GOT3 (cell line): ENCODE results near the gene PSMD8.
"Not testable (repeated sequence)": the region's sequence is repeated elsewhere in the genome, so short reads cannot be mapped to it uniquely, and the experiment has no call there.

Source experiments
- DNase-seq: peaks from one replicate; lab custom pipeline; 2025; ENCODE audit warnings: mixed read lengths; lab: John Stamatoyannopoulos, UW

The PSMD8 gene

DNA sequence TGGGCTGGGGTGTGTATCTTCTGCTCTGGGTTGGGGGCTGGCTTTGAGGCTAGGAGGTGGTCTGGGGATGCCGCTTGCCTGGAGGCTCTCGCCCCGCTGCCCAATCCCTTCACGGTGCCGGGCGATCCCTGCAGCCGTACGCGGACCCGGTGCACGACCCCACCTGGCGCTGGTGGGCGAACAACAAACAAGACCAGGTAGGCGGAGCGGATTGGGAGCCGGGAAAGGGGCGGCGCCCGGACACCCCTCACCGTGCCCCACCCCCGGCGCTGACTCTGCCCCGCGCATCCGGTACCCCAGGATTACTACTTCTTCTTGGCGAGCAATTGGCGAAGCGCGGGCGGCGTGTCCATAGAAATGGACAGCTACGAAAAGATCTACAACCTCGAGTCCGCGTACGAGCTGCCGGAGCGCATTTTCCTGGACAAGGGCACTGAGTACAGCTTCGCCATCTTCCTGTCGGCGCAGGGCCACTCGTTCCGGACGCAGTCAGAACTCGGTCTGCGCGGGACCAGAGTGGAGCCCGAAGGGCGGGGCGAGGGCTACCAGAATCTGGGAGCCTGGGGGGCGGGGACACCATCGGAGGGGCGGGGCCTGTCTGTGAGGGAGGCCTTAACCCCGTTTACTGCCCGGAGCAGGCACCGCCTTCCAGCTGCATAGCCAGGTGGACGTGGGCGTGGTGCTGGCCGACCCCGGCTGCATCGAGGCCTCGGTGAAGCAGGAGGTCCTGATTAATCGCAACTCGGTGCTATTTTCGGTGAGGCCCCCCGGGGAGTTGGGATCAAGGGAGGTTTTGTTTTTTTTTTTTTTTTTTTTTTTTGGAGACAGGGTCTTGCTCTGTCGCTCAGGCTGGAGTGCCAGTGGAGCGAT, 12.1 kb upstream of the PSMD8 start:
- DNase-seq, result no peak

DNA sequence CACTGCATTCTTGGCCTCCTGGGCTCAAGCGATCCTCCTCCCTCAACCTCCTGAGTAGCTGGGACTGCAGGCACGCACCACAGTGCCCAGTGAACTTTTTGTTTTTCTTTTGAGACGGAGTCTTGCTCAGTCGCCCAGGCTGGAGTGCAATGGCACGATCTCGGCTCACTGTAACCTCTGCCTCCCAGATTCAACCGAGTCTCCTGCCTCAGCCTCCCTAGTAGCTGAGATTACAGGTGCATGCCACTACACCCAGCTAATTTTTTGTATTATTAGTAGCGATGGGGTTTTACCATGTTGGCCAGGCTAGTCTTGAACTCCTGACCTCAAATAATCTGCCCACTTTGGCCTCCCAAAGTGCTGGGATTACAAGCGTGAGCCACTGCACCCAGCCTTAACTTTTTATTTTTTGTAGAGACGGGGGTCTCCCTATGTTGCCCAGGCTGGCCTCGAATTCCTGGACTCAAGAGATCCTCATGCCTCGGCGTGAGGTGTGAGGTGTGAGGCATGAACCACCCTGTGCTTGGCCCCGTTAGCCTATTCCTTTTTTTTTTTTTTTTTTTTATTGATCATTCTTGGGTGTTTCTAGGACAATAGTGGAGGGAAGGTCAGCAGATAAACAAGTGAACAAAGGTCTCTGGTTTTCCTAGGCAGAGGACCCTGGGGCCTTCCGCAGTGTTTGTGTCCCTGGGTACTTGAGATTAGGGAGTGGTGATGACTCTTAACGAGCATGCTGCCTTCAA, 11.3 kb upstream of the PSMD8 start:
- not testable (repeated sequence) for DNase-seq

DNA sequence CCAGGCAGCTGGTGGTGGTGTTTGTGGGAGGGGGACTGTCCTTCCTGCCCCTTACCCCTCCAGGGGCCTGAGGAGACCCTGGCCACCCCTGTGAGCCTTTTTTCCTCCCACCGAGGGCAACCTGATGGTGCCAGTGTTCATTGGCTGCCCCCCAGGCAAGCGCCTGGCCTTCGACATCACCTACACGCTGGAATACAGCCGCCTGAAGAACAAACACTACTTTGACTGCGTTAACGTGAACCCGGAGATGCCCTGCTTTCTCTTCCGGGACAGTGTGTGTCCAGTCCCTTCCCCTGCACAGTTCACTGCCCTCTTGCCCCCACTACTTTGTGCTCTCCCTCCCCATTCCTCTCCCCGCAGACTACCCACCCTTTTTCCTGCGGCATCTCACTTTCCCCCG, 7.3 kb upstream of the PSMD8 start:
- no peak for DNase-seq

DNA sequence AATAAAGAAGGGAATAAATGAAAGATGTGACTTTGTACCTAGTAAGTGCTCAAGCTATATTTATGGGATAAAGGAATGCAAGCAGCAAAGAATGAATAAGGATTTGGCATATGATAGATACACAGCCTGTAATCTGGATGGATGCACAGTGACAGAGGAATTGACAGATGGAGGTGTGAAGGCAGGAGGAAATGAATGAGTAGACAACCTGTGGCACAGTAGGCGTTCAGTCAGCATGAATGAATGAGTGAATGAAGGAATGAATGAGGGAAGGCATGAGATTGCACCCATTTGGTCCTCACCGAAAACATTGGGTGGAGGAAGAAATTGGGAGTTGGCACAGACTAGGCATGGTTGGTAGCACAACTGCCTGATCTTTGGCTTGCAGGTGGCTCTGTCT, 4.8 kb upstream of the PSMD8 start:
- DNase-seq, result no peak

DNA sequence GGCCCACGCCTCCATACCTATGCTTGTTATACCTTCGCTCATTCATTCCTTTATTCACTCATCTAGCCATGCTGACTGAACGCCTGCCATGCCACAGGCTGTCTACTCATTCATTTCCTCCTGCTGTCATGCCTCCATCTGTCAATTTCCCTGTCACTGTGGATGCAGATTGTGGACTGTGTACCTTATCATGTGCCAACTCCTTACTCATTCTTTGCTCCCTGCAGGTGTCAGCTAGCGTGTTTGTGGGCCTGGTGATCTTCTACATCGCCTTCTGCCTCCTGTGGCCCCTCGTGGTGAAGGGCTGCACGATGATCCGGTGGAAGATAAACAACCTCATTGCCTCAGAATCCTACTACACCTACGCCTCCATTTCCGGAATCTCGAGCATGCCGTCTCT, 4.1 kb upstream of the PSMD8 start:
- no peak for DNase-seq

DNA sequence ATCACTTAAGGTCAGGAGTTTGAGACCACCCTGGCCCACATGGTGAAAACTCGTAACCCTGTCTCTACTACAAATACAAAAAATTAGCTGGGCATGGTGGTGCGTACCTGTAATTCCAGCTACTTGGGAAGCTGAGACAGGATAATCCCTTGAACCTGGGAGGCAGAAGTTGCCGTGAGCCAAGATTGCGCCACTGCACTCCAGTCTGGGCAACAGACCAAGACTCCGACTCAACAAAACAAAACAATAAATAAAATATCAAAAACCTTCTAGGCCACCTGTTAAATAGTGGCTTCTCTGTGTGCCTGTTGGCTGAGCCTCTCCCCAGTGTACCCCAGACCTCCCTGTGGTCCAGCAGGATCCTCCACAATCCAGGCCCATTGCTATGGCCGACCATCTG, 3.3 kb upstream of the PSMD8 start:
- DNase-seq, result no peak

DNA sequence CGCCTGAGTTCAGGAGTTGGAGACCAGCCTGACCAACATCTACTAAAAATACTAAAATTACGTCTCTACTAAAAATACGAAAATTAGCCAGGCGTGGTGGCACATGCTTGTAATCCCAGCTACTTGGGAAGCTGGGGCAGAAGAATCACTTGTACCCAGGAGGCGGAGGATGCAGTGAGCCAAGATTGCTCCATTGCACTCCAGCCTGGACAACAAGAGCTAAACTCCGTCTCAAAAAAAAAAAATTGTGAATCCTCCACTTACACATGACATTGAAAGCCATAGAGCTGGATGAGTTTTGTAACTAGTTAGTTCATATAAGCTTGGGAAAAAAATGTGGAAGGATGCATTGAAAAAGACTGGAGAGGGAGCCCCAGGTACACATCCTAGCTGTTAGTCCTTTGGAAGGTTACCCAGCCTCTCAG, 452 bp upstream of the PSMD8 start:
- DNase-seq, result no peak

DNA sequence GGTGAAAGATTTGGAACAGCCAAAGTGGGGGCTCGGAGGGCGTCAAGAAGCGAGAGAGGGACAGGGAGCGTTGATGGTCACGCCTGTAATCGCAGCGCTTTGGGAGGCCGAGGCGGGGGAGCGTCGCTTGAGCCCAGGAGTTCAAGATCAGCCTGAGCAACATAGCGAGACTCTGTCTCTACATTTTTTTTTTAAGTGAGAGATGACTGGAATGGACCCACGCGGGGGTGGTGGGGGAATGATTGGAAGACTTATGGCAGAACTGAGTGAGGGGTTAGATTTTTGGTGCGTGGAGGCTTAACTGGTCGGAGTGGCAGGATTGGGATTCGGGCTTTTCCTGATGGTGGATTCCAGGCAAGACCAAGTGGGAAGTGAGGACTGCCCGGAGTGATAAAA, 725 bp downstream of the PSMD8 start:
- no peak for DNase-seq

DNA sequence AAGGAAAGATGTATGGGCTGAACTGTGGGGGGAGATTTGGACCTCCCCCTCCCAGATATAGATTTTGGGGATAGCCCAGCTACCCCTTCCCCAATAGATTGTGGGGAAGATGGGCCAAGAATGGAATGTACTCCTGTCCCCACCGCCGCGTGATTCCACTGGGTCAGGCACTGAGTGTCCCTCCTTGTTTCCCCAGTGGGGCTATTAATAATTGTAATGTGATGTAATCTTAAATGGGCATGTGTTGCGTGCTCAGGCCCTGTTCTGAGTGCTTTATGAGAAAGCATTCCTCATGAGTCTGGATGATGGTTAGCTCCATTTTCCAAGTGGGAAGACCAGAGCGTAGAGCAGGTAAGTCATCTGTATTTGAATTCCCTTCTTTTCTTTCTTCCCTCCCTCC, 1.4 kb downstream of the PSMD8 start:
- no peak for DNase-seq

DNA sequence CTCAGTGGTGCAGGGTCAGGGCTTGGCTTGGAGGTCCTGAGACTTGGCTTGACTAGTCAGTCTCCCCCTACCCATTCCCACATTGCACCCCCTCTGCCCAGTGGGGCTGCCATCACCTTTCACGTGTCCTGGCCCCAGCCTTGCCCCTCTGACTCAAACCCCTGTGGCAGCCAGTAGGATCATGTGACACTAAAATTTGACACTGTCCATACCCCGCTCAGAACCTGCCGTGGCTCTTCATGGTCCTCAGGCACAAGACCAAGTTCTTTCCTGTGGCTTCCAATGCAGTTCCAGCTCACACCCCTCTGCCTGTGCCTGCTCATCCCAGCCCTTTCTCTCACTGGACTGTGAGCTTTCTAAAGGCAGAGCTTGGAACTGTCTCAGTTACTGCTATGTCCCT, 2.2 kb downstream of the PSMD8 start:
- DNase-seq, result no peak

DNA sequence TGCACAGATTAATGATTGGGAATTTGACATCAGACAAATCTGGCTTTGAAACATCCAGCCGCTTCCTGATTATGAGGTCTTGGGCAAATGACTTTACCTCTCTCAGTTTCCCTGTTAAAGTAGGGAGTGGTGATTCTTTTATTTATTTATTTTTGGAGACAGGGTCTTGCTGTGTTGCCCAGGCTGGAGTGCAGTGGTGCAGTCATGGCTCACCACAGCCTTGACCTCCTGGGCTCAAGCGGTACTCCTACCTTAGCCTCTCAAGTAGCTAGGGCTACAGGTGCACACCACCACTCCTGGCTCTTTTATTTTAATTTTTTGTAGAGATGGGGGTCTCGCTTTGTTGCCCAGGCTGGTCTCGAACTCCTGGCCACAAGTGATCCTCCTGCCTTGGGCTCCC, 2.7 kb downstream of the PSMD8 start:
- DNase-seq, result no peak

DNA sequence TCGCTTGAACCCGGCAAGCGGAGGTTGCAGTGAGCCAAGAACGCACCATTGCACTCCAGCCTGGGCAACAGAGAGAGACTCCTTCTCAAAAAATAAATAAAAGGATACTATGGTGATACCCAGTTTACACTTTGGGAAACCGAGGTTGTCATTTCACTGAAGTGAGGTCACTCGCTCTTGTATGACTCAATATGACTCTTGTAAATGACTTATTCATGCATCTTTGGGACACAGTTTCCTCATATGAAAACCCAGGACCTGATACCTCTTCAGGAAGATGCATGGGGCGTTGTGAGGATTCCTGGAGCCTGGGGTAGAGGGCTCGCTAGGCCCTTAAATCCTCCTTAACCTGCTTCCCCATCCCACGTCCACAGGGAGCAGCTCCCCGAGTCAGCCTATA, 4.5 kb downstream of the PSMD8 start:
- DNase-seq, result no peak

DNA sequence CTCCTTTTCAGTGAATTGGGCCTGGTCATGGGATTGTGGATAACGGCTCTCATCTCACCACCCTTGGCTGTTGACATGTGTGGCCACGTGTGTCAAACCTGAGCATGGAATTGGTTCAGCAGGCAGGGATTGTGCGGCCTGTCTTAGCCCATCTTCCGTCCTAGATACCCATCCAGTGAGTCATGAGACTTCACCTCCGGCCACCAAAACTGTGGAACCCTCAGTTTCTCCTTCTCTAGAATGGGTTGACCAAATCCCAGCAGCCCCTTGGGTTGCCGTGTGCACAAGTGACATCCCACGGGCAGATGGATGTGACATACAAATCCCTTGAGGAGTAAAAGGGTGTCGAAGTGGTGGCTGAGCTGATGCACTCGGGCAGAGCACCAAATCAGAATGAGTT, 6.8 kb downstream of the PSMD8 start:
- DNase-seq, result no peak

DNA sequence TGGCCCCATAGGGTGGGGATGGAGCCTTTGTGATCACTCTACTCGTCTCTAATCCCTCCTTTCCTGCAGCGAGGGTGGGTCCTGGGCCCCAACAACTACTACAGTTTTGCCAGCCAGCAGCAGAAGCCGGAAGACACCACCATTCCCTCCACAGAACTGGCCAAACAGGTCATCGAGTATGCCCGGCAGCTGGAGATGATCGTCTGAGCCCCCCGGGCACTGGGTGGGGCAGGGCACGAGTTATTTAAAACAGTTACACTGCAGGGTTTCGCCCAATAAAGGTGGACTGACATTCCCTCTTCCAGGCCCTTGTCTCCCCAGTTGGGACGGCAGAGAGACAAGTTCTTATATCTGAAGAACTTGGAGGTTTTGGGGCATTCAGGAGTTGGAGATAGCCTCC, 8.8 kb downstream of the PSMD8 start:
- DNase-seq, result no peak

DNA sequence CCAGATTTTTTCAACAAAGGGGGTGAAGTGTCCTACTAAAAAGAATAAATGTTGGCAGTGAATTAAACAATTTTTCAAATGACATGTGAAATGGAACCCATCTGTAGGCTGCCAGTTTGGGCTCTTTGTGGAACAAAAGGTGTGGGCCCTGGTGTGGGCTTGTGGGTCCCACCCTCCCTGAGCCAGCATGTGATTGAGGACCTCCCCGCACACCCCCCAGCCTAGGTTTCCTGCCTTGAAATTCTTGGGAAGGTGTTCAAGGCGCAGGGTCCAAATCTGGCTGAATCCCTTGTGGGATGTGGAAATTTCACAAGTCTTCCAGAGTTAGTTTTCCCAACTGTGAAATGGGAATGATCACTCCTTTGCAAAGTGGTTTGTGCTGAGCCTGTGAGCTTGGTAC, 9.4 kb downstream of the PSMD8 start:
- DNase-seq, result no peak

DNA sequence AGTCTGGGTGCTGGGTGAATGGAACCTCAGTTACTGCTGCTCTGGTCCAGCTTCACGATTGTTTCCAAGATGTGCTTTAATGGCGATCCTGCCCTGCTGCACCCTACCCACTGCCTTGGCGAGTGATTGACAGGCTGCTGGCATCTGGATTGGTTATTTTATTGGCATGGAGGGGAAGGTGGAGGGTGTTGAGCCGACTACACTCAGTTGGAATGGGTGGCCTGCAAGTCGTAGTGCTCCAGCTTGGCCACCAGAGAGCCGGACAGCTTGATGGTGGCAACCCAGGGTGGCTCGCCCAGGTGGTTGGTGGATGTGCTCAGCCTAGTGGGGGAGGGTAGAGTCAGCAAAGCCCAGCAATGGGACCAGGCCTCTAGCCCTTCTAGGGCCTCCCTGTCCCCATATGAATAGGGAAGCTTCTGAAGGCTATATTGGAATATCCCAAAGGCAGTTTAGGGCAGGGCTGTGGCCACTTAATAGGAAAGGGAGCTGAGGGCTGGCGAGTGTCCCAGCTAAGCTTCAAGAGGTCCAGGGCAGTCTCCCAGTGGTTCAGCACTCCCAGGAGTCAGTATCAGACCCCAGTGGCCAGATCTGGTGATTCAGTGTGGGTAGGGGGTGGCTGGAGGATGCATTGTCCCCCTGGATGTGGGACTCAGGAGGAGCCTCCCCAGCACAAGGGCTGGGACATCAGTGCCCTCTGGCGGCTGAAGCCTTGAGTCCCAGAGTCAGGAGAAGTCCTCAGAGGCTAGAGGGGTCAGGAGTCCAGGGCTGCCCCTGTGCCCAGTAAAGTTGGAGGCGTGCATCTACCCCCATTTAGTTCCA, 10.0 kb downstream of the PSMD8 start:
- DNase-seq, result no peak

DNA sequence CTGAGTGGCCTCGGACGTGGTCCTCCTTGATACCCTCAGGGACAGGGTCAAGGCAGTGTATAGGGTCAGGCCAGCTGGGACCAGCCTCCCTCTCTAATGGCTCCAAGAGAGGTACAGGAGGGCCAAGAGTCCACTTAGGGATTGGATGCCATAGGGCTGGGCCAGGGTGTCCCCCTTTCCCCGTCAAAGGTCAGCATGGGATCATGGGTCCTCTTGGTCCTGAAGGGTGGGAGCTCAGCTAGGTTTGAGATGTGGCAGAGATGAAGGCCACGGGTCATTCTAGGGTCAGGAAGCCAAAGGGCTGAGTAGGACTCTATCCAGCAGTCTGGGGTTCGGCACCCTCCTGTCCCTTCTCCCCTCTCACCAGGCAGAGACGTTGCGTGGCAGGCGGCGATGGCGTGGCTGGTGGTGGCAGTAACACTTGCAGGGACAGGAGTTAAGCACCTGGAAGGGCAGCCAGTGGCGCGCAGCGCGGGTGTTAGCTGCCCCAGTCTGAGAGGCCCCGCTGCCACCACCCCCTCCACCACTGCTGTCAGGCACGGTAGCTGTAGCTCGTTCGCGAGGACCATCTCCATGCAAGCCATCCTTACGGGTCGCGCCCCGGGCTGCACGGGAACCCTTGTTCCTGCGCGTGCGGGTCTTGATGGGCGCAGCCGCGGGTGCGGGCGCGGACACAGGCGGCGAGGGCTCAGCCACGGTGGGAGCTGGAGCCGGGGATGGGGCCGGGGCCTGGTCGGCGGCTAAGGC, 10.9 kb downstream of the PSMD8 start:
- no peak for DNase-seq

DNA sequence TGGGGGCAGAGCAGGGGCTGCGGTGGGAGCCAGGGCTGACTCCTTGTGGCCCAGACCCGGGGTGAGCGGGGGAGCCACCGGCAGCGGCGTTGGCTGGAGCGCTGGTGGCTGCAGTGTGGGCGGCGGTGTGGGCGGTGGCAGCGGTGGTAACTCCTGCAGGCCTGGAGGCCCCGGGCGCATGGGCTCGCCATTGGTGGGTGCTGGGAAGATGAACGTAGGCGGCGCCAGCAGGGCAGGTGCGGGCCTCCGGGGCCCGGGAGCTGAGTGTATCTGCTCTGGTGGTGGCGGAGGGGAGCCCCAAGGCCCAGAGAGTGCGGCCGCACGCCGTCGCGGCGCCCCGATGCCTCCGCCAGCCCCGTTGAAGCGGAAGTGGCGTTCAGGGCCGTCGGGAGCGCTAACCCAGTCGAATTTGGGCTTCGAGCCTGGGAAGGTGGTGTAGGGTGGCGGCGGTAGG, 11.5 kb downstream of the PSMD8 start:
- no peak for DNase-seq

DNA sequence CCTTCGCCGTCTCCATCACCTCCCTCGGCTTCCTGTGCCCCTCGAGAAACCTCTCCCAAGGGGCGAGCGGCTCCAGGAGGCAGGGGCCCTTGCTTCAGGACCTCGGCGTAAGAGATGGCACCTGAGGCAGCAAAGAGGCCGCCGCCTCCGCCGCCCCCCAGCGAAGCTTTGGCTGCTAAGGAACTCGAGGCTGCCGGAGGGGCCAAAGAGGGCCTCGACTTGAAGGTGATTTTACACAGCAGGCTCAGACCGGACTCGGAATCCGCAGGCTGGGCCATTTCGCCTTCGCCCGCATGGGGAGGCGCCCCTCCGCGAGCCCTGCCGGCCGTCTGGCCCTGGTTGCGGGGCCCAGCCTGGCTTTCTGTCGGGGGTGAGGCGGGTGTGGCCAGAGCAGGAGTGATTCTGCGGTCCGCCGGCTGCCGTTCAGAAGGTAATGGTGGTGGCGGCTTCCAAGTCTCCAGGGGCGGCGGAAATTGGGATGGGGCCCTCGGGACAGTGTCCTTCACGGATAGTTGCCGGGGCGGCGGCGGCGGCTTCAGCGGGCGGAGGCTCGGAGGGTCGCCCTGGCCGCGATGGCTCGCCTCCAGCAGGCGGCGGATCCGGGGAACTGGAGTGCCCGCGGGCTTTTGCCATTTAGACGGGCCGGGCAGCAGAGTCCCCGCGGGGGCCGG, 12.1 kb downstream of the PSMD8 start:
- DNase-seq, result no peak

DNA sequence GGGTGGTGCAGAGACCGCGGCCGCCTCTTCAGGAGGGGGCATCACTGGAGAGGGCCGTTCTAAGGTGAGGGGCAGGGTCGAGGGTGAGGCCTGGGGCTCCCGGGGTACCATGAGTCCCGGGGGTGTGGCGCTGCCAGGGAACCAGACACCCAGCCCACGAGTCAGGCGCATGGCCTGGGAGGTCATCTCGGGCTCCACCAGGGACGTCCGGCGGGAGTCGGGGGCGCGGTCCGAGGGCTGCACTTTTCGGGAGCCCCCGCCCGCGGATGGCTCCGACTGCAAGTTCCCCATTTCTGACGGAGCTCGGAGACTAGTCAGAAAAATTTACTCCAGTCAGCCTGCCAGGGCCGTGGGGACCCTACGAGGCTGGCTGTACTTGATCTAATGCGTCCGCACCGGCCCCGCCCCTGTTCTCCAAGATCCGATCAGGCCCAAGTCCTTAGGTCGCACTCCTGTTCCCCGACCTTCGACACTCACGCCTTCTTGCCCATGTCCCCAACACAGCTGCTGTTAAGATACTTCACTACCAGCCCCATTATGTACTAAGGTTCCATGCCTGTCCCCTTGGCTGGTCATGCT, 12.7 kb downstream of the PSMD8 start:
- DNase-seq, result no peak
